ENCODE results near the gene FGF14.

Gene FGF14

DNA sequence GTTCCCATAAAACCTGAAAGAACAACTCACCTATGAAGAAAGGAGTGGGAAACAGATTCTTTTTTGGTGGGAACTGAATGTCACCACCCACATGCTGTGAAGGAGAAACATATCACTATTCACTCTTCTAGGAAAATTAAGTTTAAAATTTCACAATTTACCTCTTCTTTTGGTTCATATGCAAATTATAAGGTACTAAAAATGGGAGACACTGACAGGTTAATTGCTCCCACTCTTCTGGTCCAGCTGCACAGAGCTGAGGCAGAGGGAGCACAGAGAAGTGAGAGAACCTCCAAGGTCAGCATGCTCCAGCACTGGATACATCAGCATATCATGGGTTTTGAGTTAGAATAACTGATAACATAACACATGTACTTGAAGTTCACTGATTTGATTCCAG, 186.9 kb downstream of the FGF14 start:
- no peaks in the 10 kb centered on the region for H3K36me3 Mint-ChIP-seq (ENCODE audit: low read depth)
- H3K4me3 Mint-ChIP-seq = no peak overlapping the region
- H3K4me1 Mint-ChIP-seq = no peaks in the 10 kb centered on the region
- TF ChIP-seq, protein P1, sequence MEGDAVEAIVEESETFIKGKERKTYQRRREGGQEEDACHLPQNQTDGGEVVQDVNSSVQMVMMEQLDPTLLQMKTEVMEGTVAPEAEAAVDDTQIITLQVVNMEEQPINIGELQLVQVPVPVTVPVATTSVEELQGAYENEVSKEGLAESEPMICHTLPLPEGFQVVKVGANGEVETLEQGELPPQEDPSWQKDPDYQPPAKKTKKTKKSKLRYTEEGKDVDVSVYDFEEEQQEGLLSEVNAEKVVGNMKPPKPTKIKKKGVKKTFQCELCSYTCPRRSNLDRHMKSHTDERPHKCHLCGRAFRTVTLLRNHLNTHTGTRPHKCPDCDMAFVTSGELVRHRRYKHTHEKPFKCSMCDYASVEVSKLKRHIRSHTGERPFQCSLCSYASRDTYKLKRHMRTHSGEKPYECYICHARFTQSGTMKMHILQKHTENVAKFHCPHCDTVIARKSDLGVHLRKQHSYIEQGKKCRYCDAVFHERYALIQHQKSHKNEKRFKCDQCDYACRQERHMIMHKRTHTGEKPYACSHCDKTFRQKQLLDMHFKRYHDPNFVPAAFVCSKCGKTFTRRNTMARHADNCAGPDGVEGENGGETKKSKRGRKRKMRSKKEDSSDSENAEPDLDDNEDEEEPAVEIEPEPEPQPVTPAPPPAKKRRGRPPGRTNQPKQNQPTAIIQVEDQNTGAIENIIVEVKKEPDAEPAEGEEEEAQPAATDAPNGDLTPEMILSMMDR (IDR thresholded peaks at IDR 0.05; ENCODE audit: unreplicated experiment in 3 of 3) = no peak
- no peaks in the 10 kb centered on the region for H3K9me3 Mint-ChIP-seq
- peaks cover 7% of the 10 kb centered on the region for H3K27me3 Mint-ChIP-seq (ENCODE audit: low read depth)
- no peak overlapping the region for H3K27ac Mint-ChIP-seq

DNA sequence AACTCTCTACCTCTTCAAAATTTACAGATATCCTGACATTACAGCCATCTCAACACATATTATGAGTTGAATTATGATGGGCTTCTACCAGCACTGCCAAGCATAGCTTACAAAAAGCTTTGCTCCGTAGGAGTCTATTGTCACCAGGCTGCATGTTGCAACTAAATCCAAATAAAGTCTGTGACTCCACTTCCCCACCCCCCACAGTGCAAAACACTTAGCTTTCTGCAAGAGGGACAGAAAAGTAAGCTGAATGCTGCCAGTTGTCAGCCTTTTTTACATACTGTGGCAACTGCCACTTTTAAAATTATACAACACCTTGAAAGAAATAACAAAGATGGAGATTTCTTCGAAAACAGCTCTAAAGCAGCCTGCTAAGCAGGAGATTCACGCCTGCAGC, 189.1 kb downstream of the FGF14 start:
- Mint-ChIP-seq H3K4me3 (no peak overlapping the region), H3K27me3 (ENCODE audit: low read depth) (peaks cover 7% of the 10 kb centered on the region), H3K9me3 (no peaks in the 10 kb centered on the region), H3K4me1 (no peaks in the 10 kb centered on the region), H3K27ac (no peak overlapping the region), H3K36me3 (ENCODE audit: low read depth) (no peaks in the 10 kb centered on the region)
- TF ChIP-seq, protein P1 (IDR thresholded peaks at IDR 0.05; ENCODE audit: unreplicated experiment in 3 of 3) = no peak

DNA sequence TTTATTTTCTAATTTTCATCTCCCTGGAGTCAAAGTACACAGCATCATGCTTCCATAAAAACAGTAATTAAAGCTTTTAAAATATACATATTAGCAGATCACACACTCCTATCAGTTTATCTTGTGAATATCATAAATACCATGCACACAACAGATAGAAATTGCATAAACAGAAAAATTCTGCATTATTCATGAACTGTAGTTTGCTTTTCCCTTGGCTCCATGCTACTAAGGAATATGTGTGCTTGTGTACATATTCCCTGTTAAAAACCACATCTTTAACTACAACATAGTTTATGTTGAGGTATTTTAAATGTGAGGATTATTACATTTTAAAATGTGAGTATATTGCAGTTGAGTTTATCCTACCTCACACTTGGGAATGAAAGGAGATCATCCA, 193.5 kb downstream of the FGF14 start:
- Mint-ChIP-seq H3K9me3 (no peaks in the 10 kb centered on the region), H3K36me3 (ENCODE audit: low read depth) (no peaks in the 10 kb centered on the region), H3K27ac (no peak overlapping the region), H3K27me3 (ENCODE audit: low read depth) (peaks cover 7% of the 10 kb centered on the region), H3K4me1 (no peaks in the 10 kb centered on the region), H3K4me3 (no peak overlapping the region)
- TF ChIP-seq, protein P1 (IDR thresholded peaks at IDR 0.05; ENCODE audit: unreplicated experiment in 3 of 3) = no peak

DNA sequence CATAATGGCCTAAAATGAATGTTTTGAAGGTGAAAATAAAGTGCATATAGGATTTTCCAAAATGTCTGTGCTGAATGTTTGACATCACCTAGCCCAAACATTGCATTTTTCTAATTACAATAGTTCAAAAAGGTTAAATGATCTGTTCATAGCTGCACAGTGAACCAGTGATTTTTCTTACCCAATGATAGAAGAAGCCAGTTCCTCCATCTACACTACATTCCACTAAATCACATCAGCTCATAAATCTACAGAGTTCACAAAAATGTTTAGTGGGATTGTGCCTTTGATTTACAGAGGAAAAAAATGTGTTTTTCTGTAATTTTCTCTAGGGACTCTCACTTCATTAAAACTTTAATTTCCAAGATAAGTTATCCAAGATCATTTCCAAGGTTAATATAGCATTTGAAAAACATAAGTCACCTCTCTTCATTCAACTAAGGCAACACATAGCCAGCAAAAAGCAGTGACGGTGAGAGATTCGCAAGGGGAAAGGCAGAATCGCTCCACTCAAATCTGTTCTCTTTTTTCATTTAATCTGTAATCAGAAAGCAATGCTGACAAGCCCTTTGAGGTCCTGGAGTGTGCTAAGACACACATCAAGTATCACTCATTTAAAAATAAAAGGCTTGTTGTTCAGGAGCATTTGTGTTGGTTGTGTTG, 194.0 kb downstream of the FGF14 start:
- no peaks in the 10 kb centered on the region for H3K9me3 Mint-ChIP-seq
- peaks cover 7% of the 10 kb centered on the region for H3K27me3 Mint-ChIP-seq (ENCODE audit: low read depth)
- H3K27ac Mint-ChIP-seq = no peak overlapping the region
- H3K4me1 Mint-ChIP-seq = no peaks in the 10 kb centered on the region
- TF ChIP-seq, protein P1 (IDR thresholded peaks at IDR 0.05; ENCODE audit: unreplicated experiment in 3 of 3) = no peak
- H3K36me3 Mint-ChIP-seq (ENCODE audit: low read depth) = no peaks in the 10 kb centered on the region
- H3K4me3 Mint-ChIP-seq = no peak overlapping the region

DNA sequence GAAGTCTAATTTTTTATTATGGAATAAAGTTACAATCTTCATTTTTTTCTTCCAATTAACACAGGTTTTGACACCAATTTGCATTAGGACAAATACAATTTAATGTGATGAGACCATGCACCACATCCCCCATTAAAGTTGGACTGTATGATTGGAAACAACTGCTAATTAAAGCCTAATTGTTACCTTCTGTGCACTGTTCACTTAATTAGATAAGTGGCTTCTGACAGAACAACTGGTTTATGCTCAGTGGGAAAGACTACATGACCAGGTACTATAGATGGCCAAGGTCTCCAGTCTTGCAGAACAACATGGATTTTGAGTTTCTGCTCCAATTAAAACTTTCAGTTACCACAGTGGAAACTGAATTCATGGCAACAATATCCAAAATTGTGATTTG, 198.1 kb downstream of the FGF14 start:
- Mint-ChIP-seq H3K27me3 (ENCODE audit: low read depth) (no peaks in the 10 kb centered on the region), H3K4me3 (no peak overlapping the region), H3K9me3 (no peaks in the 10 kb centered on the region), H3K27ac (no peak overlapping the region), H3K4me1 (no peaks in the 10 kb centered on the region), H3K36me3 (ENCODE audit: low read depth) (no peaks in the 10 kb centered on the region)
- TF ChIP-seq, protein P1 (IDR thresholded peaks at IDR 0.05; ENCODE audit: unreplicated experiment in 3 of 3) = no peak

Measured in nephron (organoid).